ENCODE results near the gene PHC2. TPM values are rescaled to one million over a fixed set of nuclear protein-coding genes. Genes with fewer than 3 reads are reported as not detected.

The PHC2 gene
- total RNA-seq, 1 experiment from 2014 or later: 176 TPM

DNA sequence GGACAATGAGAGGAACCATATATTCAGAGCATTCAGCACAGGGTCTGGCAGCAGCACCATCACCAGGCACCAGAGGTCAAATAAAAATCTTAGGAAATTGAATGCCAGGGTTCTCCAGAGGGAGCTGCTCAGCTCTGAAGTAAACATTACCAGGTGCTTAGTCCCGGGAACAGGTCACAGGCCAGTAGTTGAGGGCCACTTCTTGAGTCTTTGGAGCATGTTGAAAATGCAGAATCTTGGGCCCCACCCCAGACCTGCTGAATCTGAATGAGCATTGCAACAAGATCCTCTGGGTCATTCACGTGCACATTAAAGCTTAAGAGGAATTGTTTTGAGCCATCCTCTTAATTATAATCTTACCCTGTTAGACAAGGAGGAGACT lies 33.8 kb downstream of the PHC2 start:
- Histone ChIP-seq H3K4me1 (ENCODE audit: control insufficient read depth in 1 of 2, insufficient read depth in 2 of 2, low read length in 2 of 2) (no peaks in the 10 kb centered on the region), H3K27ac (ENCODE audit: low read depth, low read length) (no peak overlapping the region), H2AFZ (ENCODE audit: low read depth, low read length, poor library complexity, severe bottlenecking) (no peak overlapping the region), H3K9me2 (ENCODE audit: insufficient read depth) (no peaks in the 10 kb centered on the region), H3K4me2 (ENCODE audit: low read length) (no peak overlapping the region), H3K36me3 (ENCODE audit: control insufficient read depth in 1 of 2, insufficient read depth in 2 of 2, low read length in 2 of 2) (peaks cover 13 to 18% of the 10 kb centered on the region in 2 experiments; a peak in 3 of 4 replicates), H3K27me3 (ENCODE audit: insufficient read depth, low read length) (no peaks in the 10 kb centered on the region), H3K9me3 (ENCODE audit: control insufficient read depth in 1 of 2, insufficient read depth in 1 of 2, low read depth in 1 of 2, low read length in 2 of 2) (no peaks in the 10 kb centered on the region), H3K79me2 (ENCODE audit: insufficient read depth, low read length) (peaks cover 96% of the 10 kb centered on the region), H4K20me1 (ENCODE audit: insufficient read depth) (peaks cover 23% of the 10 kb centered on the region; the same call in 1 of the 2 replicates), H3K4me3 (replicated peaks in 1 of 2; ENCODE audit: low read depth in 1 of 2, low read length in 2 of 2) (no peak overlapping the region), H3K9ac (ENCODE audit: low read length) (no peak overlapping the region)
- TF ChIP-seq EGR1 (IDR thresholded peaks at IDR 0.05; ENCODE audit: low read depth): no peak
- DNase-seq (ENCODE audit: low read depth, low spot score) (no peak), ATAC-seq (0 out of 2 replicates have a peak, but pooled peaks have one; percentile 8)
- intact Hi-C loops (cut with micrococcal nuclease): no loop called here
- ChIA-PET RAD21 (ENCODE audit: low non-redundant PET in 1 of 2, low total read pairs in 2 of 2, uncharacterized antibody in 2 of 2, unreplicated experiment in 2 of 2) (no interaction called here), CTCF (no interaction called here), POLR2A (no interaction called here)
- BruUV-seq (replicated peaks): no TSS peak

DNA sequence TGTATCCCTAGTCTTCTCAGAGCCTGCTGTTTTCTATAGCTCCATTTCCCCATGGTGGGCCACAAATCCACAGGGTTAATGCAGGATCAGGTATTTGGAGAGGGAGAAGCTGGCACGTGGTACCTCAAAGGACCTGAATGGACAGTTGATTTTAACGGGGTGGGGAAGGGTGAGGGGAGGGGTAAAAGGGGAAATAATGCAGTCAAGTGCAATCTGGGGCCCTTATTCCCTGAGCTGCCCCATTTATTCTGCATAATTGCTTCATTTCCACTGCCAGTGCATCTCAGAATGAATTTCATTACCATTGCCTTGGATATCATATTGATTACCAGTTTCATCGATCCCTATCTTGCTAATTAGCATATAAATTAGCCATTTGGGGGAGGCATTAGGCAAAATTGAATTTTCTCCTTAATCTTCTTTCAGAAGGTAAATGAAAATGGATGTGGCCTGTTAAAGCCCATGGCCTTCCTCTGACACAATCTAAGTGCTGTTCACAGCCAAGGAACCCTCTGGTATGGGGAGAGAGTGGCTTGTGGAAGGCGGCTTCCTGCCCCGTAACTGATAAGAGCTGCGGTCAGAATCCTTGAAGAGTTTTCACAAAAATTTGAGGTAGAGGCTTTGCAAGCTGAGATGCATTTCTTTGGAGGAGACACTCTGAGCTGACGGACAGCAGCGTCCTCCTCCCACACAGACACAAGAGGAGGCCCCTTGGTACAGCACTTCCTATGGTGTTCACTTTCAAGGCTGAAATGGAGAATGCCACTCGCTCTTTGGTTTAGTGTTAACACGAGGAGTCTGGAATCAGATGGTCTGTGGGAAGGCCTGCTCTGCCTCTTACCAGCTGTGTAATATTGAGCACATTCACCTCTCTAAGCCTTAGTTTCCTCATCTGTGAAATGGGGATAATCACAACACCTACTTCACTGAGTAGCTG lies 34.4 kb downstream of the PHC2 start:
- intact Hi-C loops (cut with micrococcal nuclease): no loop called here
- ATAC-seq: no peak
- no TSS peak for BruUV-seq (replicated peaks)
- Histone ChIP-seq H4K20me1 (ENCODE audit: insufficient read depth) (peaks cover 23% of the 10 kb centered on the region; the same call in 1 of the 2 replicates), H3K27me3 (ENCODE audit: insufficient read depth, low read length) (no peaks in the 10 kb centered on the region), H3K9ac (ENCODE audit: low read length) (no peak overlapping the region), H3K4me3 (replicated peaks in 1 of 2; ENCODE audit: low read depth in 1 of 2, low read length in 2 of 2) (no peak overlapping the region), H3K4me1 (ENCODE audit: control insufficient read depth in 1 of 2, insufficient read depth in 2 of 2, low read length in 2 of 2) (no peaks in the 10 kb centered on the region), H3K36me3 (ENCODE audit: control insufficient read depth in 1 of 2, insufficient read depth in 2 of 2, low read length in 2 of 2) (peaks cover 13 to 18% of the 10 kb centered on the region in 2 experiments; a peak in 3 of 4 replicates), H3K9me2 (ENCODE audit: insufficient read depth) (no peaks in the 10 kb centered on the region), H3K4me2 (ENCODE audit: low read length) (no peak overlapping the region), H3K27ac (ENCODE audit: low read depth, low read length) (no peak overlapping the region), H3K9me3 (ENCODE audit: control insufficient read depth in 1 of 2, insufficient read depth in 1 of 2, low read depth in 1 of 2, low read length in 2 of 2) (no peaks in the 10 kb centered on the region), H2AFZ (ENCODE audit: low read depth, low read length, poor library complexity, severe bottlenecking) (no peak overlapping the region), H3K79me2 (ENCODE audit: insufficient read depth, low read length) (peaks cover 95% of the 10 kb centered on the region)
- POLR2A ChIA-PET: no interaction called here
- no peak for TF ChIP-seq EGR1 (IDR thresholded peaks at IDR 0.05; ENCODE audit: low read depth)
- no peak for TF ChIP-seq TCF7L2 (IDR thresholded peaks at IDR 0.05; ENCODE audit: borderline replicate concordance, extremely low read depth, insufficient read depth, insufficient read length)
- TF ChIP-seq POLR2AphosphoS5 (IDR thresholded peaks at IDR 0.05; ENCODE audit: low read depth, low read length): 0 out of 2 replicates have a peak, but pooled peaks have one; percentile 36
- TF ChIP-seq EZH2 (IDR thresholded peaks at IDR 0.05): no peak
- TF ChIP-seq, protein P1, sequence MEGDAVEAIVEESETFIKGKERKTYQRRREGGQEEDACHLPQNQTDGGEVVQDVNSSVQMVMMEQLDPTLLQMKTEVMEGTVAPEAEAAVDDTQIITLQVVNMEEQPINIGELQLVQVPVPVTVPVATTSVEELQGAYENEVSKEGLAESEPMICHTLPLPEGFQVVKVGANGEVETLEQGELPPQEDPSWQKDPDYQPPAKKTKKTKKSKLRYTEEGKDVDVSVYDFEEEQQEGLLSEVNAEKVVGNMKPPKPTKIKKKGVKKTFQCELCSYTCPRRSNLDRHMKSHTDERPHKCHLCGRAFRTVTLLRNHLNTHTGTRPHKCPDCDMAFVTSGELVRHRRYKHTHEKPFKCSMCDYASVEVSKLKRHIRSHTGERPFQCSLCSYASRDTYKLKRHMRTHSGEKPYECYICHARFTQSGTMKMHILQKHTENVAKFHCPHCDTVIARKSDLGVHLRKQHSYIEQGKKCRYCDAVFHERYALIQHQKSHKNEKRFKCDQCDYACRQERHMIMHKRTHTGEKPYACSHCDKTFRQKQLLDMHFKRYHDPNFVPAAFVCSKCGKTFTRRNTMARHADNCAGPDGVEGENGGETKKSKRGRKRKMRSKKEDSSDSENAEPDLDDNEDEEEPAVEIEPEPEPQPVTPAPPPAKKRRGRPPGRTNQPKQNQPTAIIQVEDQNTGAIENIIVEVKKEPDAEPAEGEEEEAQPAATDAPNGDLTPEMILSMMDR (IDR thresholded peaks at IDR 0.05 in 2 of 3, conservative IDR thresholded peaks at IDR 0.05 in 1 of 3; ENCODE audit: borderline replicate concordance in 1 of 3, insufficient read depth in 1 of 3, low read depth in 2 of 3, low read length in 2 of 3): no peak
- CTCF ChIA-PET: interaction anchor here (0.6 kb wide), 1 partner anchor 232 kb away, joined by 4 read pairs; no protein-coding TSS in a partner anchor
- DNase-seq (ENCODE audit: low read depth, low spot score): no peak
- RAD21 ChIA-PET (ENCODE audit: low non-redundant PET in 1 of 2, low total read pairs in 2 of 2, uncharacterized antibody in 2 of 2, unreplicated experiment in 2 of 2): no interaction called here

Data from HCT116 (cell line).